IMR-90 (cell line): Measurements from ENCODE around the gene CEP68. TPM values are rescaled to one million over a fixed set of nuclear protein-coding genes. Genes with fewer than 3 reads are reported as not detected.

ENCODE experiments used
- ATAC-seq: fragments of 200-7000 bp; cut with Tn5 transposase; 2 replicates; pipeline ENCODE4 v1.9.1; 2020; ENCODE audit warnings: low read depth, mild to moderate bottlenecking, moderate library complexity
- BruUV-seq: library from RNA; stranded (reverse); fragments of 400-500 nt; replicated peaks from 2 replicates; lab custom pipeline; 2021; lab: Mats Ljungman, UMichigan
- CTCF ChIA-PET: fragments of 300-600 bp; formaldehyde crosslinking; extraction: SDS; loops from one replicate; lab custom pipeline; 2021; ENCODE audit warnings: antibody characterized with exemption; lab: Yijun Ruan, JAX
- POLR2A ChIA-PET: fragments of 300-600 bp; sonication (Branson Sonifier 250); formaldehyde crosslinking; loops from one replicate; lab custom pipeline; 2022; ENCODE audit warnings: antibody characterized with exemption; ENCODE audit not compliant: unreplicated experiment; lab: Charles Lee
- DNase-seq: peaks from one replicate; pipeline ENCODE4 v3.0.0; 2013
- H2AFZ ChIP-seq: replicated peaks from 2 replicates; pipeline ENCODE3; 2013; ENCODE audit warnings: low read length, mild to moderate bottlenecking; ENCODE audit not compliant: poor library complexity
- H2AK5ac ChIP-seq: 2 replicates; pipeline ENCODE4 v1.6.1; 2013; ENCODE audit warnings: low read depth, low read length, inconsistent platforms
- H2AK9ac ChIP-seq: replicated peaks from 2 replicates; pipeline ENCODE3; 2013; ENCODE audit warnings: mild to moderate bottlenecking, low read depth, low read length, moderate library complexity; ENCODE audit not compliant: poor library complexity
- H2BK120ac ChIP-seq: 2 replicates; pipeline ENCODE4 v1.6.1; 2013; ENCODE audit warnings: low read depth, low read length, inconsistent platforms
- H2BK15ac ChIP-seq: 3 replicates; pipeline ENCODE4 v1.6.1; 2013; ENCODE audit warnings: low read depth, low read length, inconsistent platforms
- H2BK20ac ChIP-seq: 2 replicates; pipeline ENCODE4 v1.6.1; 2013; ENCODE audit warnings: low read depth, mild to moderate bottlenecking, inconsistent platforms, low read length, moderate library complexity
- H2BK5ac ChIP-seq: 2 replicates; pipeline ENCODE4 v1.6.1; 2013; ENCODE audit warnings: mild to moderate bottlenecking, low read depth, low read length, inconsistent platforms; ENCODE audit not compliant: poor library complexity, severe bottlenecking
- H3K14ac ChIP-seq: replicated peaks from 2 replicates; pipeline ENCODE4 v1.6.1; 2013; ENCODE audit warnings: low read depth, low read length, inconsistent platforms
- H3K18ac ChIP-seq: 2 replicates; pipeline ENCODE4 v1.6.1; 2013; ENCODE audit warnings: low read depth, low read length, control low read depth
- H3K23ac ChIP-seq: 2 replicates; pipeline ENCODE4 v1.6.1; 2013; ENCODE audit warnings: low read depth, low read length, inconsistent platforms
- H3K27ac ChIP-seq: 2 replicates; pipeline ENCODE4 v1.5.1; 2013; ENCODE audit warnings: mild to moderate bottlenecking, control low read depth, low read length; ENCODE audit not compliant: insufficient read depth
- H3K27me3 ChIP-seq: 2 replicates; pipeline ENCODE4 v1.6.1; 2013; ENCODE audit warnings: low read length; ENCODE audit not compliant: control insufficient read depth, insufficient read depth
- H3K36me3 ChIP-seq: 2 replicates; pipeline ENCODE4 v1.6.1; 2013; ENCODE audit warnings: low read length, mixed read lengths; ENCODE audit not compliant: control insufficient read depth, insufficient read depth
- H3K4ac ChIP-seq: 2 replicates; pipeline ENCODE4 v1.6.1; 2013; ENCODE audit warnings: low read depth, low read length, inconsistent platforms
- H3K4me1 ChIP-seq: 2 replicates; pipeline ENCODE4 v1.6.1; 2013; ENCODE audit warnings: low read length, mixed read lengths; ENCODE audit not compliant: control insufficient read depth, insufficient read depth
- H3K4me2 ChIP-seq: 2 replicates; pipeline ENCODE4 v1.6.1; 2013; ENCODE audit warnings: low read depth, mild to moderate bottlenecking, control low read depth, low read length, moderate library complexity
- H3K4me3 ChIP-seq: 2 replicates; pipeline ENCODE4 v1.5.1; 2013; ENCODE audit warnings: low read depth, mild to moderate bottlenecking, control low read depth, low read length, moderate library complexity; ENCODE audit not compliant: insufficient read depth
- H3K56ac ChIP-seq: 2 replicates; pipeline ENCODE4 v1.6.1; 2013; ENCODE audit warnings: low read length, inconsistent platforms; ENCODE audit not compliant: insufficient read depth; ENCODE audit errors: extremely low read depth
- H3K79me1 ChIP-seq, 2 experiments: 2 replicates each; pipeline ENCODE4 v1.6.1; 2013; ENCODE audit warnings: low read length in 2 of 2, inconsistent platforms in 1 of 2, low read depth in 1 of 2
- H3K9ac ChIP-seq: 2 replicates; pipeline ENCODE4 v1.6.1; 2013; ENCODE audit warnings: low read depth, low read length, control low read depth
- H3K9me1 ChIP-seq: 2 replicates; pipeline ENCODE4 v1.6.1; 2013; ENCODE audit warnings: low read length, inconsistent platforms; ENCODE audit not compliant: insufficient read depth
- H3K9me3 ChIP-seq: 2 replicates; pipeline ENCODE4 v1.6.1; 2013; ENCODE audit warnings: low read length; ENCODE audit not compliant: control insufficient read depth, insufficient read depth
- H4K20me1 ChIP-seq: 2 replicates; pipeline ENCODE4 v1.6.1; 2013; ENCODE audit warnings: low read length, inconsistent platforms; ENCODE audit not compliant: insufficient read depth
- H4K5ac ChIP-seq: 2 replicates; pipeline ENCODE4 v1.6.1; 2013; ENCODE audit warnings: mild to moderate bottlenecking, low read depth, low read length, control low read depth
- H4K8ac ChIP-seq, 2 experiments: 2 replicates each; pipeline ENCODE4 v1.6.1; 2013; ENCODE audit warnings: low read depth in 2 of 2, low read length in 2 of 2, control low read depth in 1 of 2, inconsistent platforms in 1 of 2
- H4K91ac ChIP-seq: 2 replicates; pipeline ENCODE4 v1.6.1; 2013; ENCODE audit warnings: low read depth, low read length, inconsistent platforms; ENCODE audit not compliant: insufficient read depth
- MAFK ChIP-seq: IDR thresholded peaks from 2 replicates; pipeline ENCODE4 v1.6.1; 2012; ENCODE audit warnings: low read depth, low read length, improper control_type of control experiment
- POLR2A ChIP-seq: IDR thresholded peaks from 2 replicates; pipeline ENCODE4 v1.6.1; 2012; ENCODE audit warnings: mild to moderate bottlenecking, low read depth, low read length
- WGBS, 2 experiments: methylation state at CpG; one replicate each; pipeline versions ENCODE4 v1.1.5 to v1.1.7; 2013; ENCODE audit warnings: missing lambda C conversion rate in 2 of 2; ENCODE audit not compliant: insufficient read length in 1 of 2; ENCODE audit errors: extremely low coverage in 2 of 2; 5-methylcytosine and 5-hydroxymethylcytosine counted together
- dilution Hi-C: fragments of 300-500 bp; cut with HindIII; formaldehyde crosslinking; loops from one replicate; pipeline ENCODE4 v1.14.3; 2018; ENCODE audit warnings: low sequenced_read_pairs; ENCODE audit not compliant: unreplicated experiment
- in situ Hi-C: fragments of 300-500 bp; cut with MboI; formaldehyde crosslinking; loops from 3 replicates; pipeline ENCODE4 v1.14.3; 2019; ENCODE audit warnings: low sequenced_read_pairs, inconsistent platforms, mixed read lengths
- intact Hi-C: fragments of 100-400 bp; cut with micrococcal nuclease; formaldehyde crosslinking; loops from 2 replicates; pipeline ENCODE4 v1.10.0; 2022
- polyA plus RNA-seq, 3 experiments: library from polyadenylated mRNA; depleted of rRNA; stranded (reverse); fragments of >200 nt; gene quantifications; 2 replicates each; pipeline ENCODE4 v1.2.3, GENCODE V29; 2012; ENCODE audit warnings: low replicate concordance in 1 of 3
- total RNA-seq: library from RNA; depleted of rRNA; stranded (reverse); fragments of >200 nt; gene quantifications from 2 replicates; pipeline ENCODE4 v1.2.3, GENCODE V29; 2012

Gene CEP68
- total and polyA plus RNA-seq, 2 of the 4 experiments (the other 2 are of a cell fraction) = 5.5 to 5.6 TPM

- Histone ChIP-seq H3K9ac (no peak overlapping the region), H3K4me3 (no peak overlapping the region), H3K4me2 (no peak overlapping the region), H3K9me1 (peaks cover 3% of the 10 kb centered on the region; the same call in 1 of the 2 replicates), H3K27me3 (no peaks in the 10 kb centered on the region), H2BK120ac (no peak overlapping the region), H2BK5ac (no peak overlapping the region), H2AFZ (no peak overlapping the region), H2AK5ac (no peak overlapping the region), H3K4me1 (no peaks in the 10 kb centered on the region; the same call in 1 of the 2 replicates), H4K20me1 (peaks cover 77% of the 10 kb centered on the region), H3K23ac (no peak overlapping the region), H2AK9ac (no peak overlapping the region), H2BK15ac (no peak overlapping the region), H3K36me3 (peaks cover 36% of the 10 kb centered on the region), H3K27ac (no peak overlapping the region), H3K18ac (no peak overlapping the region), H4K8ac (no peak overlapping the region), H2BK20ac (no peak overlapping the region), H3K79me1 (peaks cover 15 to 60% of the 10 kb centered on the region in 2 experiments), H3K4ac (no peak overlapping the region), H3K9me3 (no peaks in the 10 kb centered on the region), H4K5ac (no peak overlapping the region), H3K56ac (no peak overlapping the region), H3K14ac (no peak overlapping the region), H4K91ac (no peak overlapping the region)
- in situ Hi-C loops = no loop called here
- no CpG with 5 or more reads among the region's 1 CpG for WGBS, 2 experiments
- no peak for ATAC-seq
- dilution Hi-C loops = no loop called here
- BruUV-seq = no TSS peak
- POLR2A ChIA-PET = no interaction called here
- no peak for DNase-seq
- CTCF ChIA-PET = interaction anchor here (0.6 kb wide), 1 partner anchor 921 kb away, joined by 3 read pairs; no protein-coding TSS in a partner anchor
- TF ChIP-seq POLR2A (no peak), MAFK (peak; percentile 61)
- intact Hi-C loops = loop anchor here (10.0 kb wide), 1 partner anchor 477 kb away; no protein-coding TSS in a partner anchor
Observed at GRCh38 chr2:65097844-65098243, 41.6 kb downstream of the CEP68 start.
